Right lobe of liver (tissue), 6 donors: Measurements from ENCODE around the gene DPYD. TPM values are rescaled to one million over a fixed set of nuclear protein-coding genes. Genes with fewer than 3 reads are reported as not detected.

Experiments used
- ATAC-seq, 4 donors: fragments of 200-7000 bp; cut with Tn5 transposase; one replicate each; pipeline ENCODE4 v1.9.1; 2020; ENCODE audit warnings: mild to moderate bottlenecking in 4 of 4, moderate library complexity in 4 of 4
- DNase-seq, 3 donors: peaks; one replicate each; pipeline ENCODE4 v3.0.0-alpha.2; 2020
- H3K27ac ChIP-seq, 3 donors: fragments of 200-600 bp; one replicate each; pipeline ENCODE4 v1.8.0; 2022
- H3K27me3 ChIP-seq, 2 donors: fragments of 200-600 bp; one replicate each; pipeline ENCODE4 v1.8.0; 2022
- H3K36me3 ChIP-seq, 4 donors: fragments of 200-600 bp; sonication (generic) in 1 of 4; one replicate each; pipeline versions ENCODE4 v1.5.1 to v1.8.0; 2017 to 2022; ENCODE audit warnings: control low read depth in 1 of 4
- H3K4me1 ChIP-seq, 4 donors: fragments of 200-600 bp; sonication (generic) in 1 of 4; one replicate each; pipeline versions ENCODE4 v1.5.1 to v1.8.0; 2017 to 2022; ENCODE audit warnings: control low read depth in 1 of 4
- H3K4me3 ChIP-seq, 3 donors: fragments of 200-600 bp; one replicate each; pipeline ENCODE4 v1.8.0; 2022
- H3K9me3 ChIP-seq, 4 donors: fragments of 200-600 bp; sonication (generic) in 1 of 4; one replicate each; pipeline versions ENCODE4 v1.5.1 to v1.8.0; 2017 to 2022; ENCODE audit warnings: control low read depth in 1 of 4
- POLR2A ChIP-seq: fragments of 450-650 bp; IDR thresholded peaks from one replicate; pipeline ENCODE4 v1.6.1; 2017; ENCODE audit warnings: antibody characterized with exemption, mild to moderate bottlenecking
- WGBS: methylation state at CpG from one replicate; pipeline ENCODE4 v1.1.6; 2018; ENCODE audit warnings: low coverage, low lambda C conversion rate; ENCODE audit not compliant: insufficient coverage; ENCODE audit errors: missing lambda C conversion rate; 5-methylcytosine and 5-hydroxymethylcytosine counted together
- intact Hi-C, 2 donors: fragments of 100-400 bp; cut with DNase I; formaldehyde crosslinking; loops; one replicate each; pipeline versions ENCODE4 v1.11.2 to v1.14.1; 2022
- total RNA-seq, 6 experiments: library from RNA; depleted of rRNA in 2 of 6; stranded (reverse); fragments of >200 nt in 2 of 6; fragmentation: NEBNext Ultra II Directional in 3 of 6; extraction: Animal tissue kit (Norgen Biotek cat#: 25700) in 3 of 6; gene quantifications; one replicate each; pipeline versions ENCODE4 v1.1.0 to v1.2.4, GENCODE V29; 2016 to 2023
- TF ChIP-seq, protein P1 (sequence below), 4 donors: fragments of 200-600 bp in 3 of 4; fragments of 450-650 bp in 1 of 4; IDR thresholded peaks; one replicate each; pipeline versions ENCODE4 v1.5.1 to v1.8.0; 2016 to 2022; ENCODE audit warnings: antibody characterized with exemption in 4 of 4, mild to moderate bottlenecking in 2 of 4
- donor health status: DM: no; HTN: yes; CAD: no.
- donor health status: DM: no; HTN: no; CAD: no.
- donor health status: DM: no; HTN: no; CAD: no.
- donor health status: DM: no; HTN: yes; CAD: no.
- donor health status: DM: no; HTN: yes; CAD: no.

The DPYD gene
- total RNA-seq, 6 experiments from 2014 or later, result 25.2 to 74.4 (median 40.0) TPM

DNA sequence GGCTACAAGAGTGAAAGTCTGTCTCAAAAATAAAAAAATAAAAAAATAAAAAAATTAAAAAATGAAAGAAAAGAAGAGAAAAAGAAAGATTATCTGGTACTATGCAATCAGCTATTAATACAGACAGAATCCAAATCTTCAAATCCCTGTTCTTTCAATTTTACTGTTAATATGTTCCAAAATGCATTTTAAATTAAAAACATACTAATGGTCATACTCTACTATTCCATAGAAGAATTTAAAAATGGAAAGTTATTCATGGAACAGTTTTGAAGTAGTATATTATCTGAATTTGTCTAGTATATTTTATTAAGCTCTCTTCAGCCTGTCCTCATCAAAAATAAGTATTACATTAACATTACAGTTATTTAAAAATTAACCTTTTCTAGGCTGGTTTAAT is 769.2 kb downstream of the DPYD start:
- H3K27ac ChIP-seq, result no peak overlapping the region
- no peaks in the 10 kb centered on the region for H3K27me3 ChIP-seq
- H3K4me3 ChIP-seq, result no peak overlapping the region
- H3K36me3 ChIP-seq, result peaks cover 0 to 4% (median 0%) of the 10 kb centered on the region in 4 donors
- TF ChIP-seq, protein P1, sequence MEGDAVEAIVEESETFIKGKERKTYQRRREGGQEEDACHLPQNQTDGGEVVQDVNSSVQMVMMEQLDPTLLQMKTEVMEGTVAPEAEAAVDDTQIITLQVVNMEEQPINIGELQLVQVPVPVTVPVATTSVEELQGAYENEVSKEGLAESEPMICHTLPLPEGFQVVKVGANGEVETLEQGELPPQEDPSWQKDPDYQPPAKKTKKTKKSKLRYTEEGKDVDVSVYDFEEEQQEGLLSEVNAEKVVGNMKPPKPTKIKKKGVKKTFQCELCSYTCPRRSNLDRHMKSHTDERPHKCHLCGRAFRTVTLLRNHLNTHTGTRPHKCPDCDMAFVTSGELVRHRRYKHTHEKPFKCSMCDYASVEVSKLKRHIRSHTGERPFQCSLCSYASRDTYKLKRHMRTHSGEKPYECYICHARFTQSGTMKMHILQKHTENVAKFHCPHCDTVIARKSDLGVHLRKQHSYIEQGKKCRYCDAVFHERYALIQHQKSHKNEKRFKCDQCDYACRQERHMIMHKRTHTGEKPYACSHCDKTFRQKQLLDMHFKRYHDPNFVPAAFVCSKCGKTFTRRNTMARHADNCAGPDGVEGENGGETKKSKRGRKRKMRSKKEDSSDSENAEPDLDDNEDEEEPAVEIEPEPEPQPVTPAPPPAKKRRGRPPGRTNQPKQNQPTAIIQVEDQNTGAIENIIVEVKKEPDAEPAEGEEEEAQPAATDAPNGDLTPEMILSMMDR (IDR thresholded peaks at IDR 0.05), result no peak
- TF ChIP-seq POLR2A, result no peak
- DNase-seq (no peak), ATAC-seq (no peak)
- no peaks in the 10 kb centered on the region for H3K9me3 ChIP-seq
- no peaks in the 10 kb centered on the region for H3K4me1 ChIP-seq
- intact Hi-C loops, result no loop called here

DNA sequence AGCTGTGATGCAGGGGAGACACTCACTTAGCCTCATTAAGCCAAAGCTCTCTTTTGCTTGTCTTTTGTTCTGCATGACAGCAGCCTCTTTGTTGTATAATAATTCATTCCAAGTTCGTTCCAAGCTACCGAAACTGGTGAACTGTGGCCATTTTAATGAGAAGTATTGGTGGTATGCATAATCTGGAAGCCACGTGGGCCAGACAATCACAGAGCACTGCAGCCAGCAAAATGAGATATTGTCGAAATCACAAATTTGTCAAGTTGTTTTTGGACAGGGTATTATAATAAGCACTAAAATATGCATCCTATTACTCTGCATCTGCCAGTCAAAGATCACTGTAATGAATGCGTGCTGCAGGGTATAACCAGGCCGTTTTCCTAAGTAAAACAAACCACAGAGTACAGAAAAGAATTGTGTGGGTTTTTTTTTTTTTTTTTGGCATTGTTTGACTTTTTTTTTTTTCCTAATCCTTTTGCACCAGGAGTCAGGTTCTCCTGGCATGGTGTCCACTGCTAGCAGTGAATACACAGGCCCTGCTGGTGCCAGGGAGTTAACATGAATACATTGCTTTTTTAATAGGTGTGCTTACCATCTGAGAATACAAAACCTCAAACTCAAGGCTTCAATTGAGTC is 775.4 kb downstream of the DPYD start:
- 72% methylated on average over 6 of the region's 6 CpGs for WGBS

DNA sequence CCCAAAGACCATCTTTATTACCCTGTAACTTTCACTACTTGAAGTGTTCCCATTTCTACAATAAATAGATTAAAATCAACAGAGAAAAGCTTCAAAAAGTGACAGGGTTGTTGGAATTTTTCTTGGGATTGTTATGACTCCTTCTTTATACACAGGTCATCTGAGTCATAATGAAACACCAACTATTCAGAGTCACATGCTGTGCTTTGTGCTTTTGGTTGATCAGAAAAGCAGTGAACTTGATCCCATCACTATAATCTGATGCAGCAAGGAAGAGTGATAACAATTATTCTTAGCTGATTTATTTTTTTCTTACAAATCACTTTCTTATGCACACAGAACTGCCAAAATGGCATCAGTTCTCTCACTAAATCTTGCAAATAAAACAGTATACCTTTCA is 776.3 kb downstream of the DPYD start:
- no peak for ATAC-seq

More for the DNA sequence above, 775.4 kb downstream of the DPYD start:
- Histone ChIP-seq H3K4me1 (no peaks in the 10 kb centered on the region), H3K27me3 (no peaks in the 10 kb centered on the region), H3K4me3 (no peak overlapping the region), H3K9me3 (no peaks in the 10 kb centered on the region), H3K27ac (no peak overlapping the region), H3K36me3 (peaks cover 0 to 2% (median 0%) of the 10 kb centered on the region in 4 donors)
- TF ChIP-seq, protein P1 (IDR thresholded peaks at IDR 0.05), result no peak
- TF ChIP-seq POLR2A, result no peak
- DNase-seq, result no peak
- no peak for ATAC-seq
- intact Hi-C loops, result no loop called here

DNA sequence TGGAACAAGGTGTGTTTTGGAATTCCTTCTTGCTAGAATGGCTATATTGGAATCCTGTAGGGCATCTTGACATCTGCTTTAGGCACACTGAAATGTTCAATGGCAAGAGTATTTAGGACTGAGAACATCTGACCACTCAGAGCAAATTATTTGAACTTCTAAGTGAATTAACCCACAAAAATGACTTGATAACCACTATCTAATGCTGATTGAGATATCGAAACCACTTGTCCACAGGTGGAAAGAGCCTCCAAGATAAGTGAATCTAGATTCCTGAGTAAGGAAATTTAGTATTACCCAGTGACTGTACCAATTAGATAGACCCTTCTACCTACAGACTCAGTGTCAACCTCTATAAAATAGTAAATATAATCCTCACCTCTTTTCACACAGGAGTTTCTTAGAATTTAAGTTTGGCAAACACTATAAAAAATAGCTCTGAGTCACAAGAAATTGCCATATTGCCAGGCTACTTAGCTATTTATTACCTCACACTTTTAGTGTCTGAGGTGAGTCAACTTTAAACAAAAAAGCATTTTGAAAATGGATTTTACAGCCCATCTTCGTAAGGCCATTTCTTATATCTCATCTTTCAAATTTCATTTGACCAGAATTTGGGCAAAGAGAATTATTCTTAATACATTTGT is 777.5 kb downstream of the DPYD start:
- ATAC-seq (no peak), DNase-seq (no peak)
- TF ChIP-seq, protein P1 (IDR thresholded peaks at IDR 0.05), result no peak
- TF ChIP-seq POLR2A, result no peak
- no peak overlapping the region for H3K27ac ChIP-seq
- H3K4me1 ChIP-seq, result no peaks in the 10 kb centered on the region
- H3K36me3 ChIP-seq, result no peaks in the 10 kb centered on the region
- no peaks in the 10 kb centered on the region for H3K27me3 ChIP-seq
- H3K4me3 ChIP-seq, result no peak overlapping the region
- intact Hi-C loops, result no loop called here
- WGBS, result 96% methylated on average over 2 of the region's 2 CpGs
- H3K9me3 ChIP-seq, result no peaks in the 10 kb centered on the region

More for the DNA sequence above, 776.3 kb downstream of the DPYD start:
- H3K36me3 ChIP-seq, result no peaks in the 10 kb centered on the region
- no peaks in the 10 kb centered on the region for H3K27me3 ChIP-seq
- intact Hi-C loops, result no loop called here
- no peak overlapping the region for H3K4me3 ChIP-seq
- no peaks in the 10 kb centered on the region for H3K9me3 ChIP-seq
- DNase-seq, result no peak
- TF ChIP-seq, protein P1 (IDR thresholded peaks at IDR 0.05), result no peak
- no peak for TF ChIP-seq POLR2A
- H3K4me1 ChIP-seq, result no peaks in the 10 kb centered on the region
- no peak overlapping the region for H3K27ac ChIP-seq
